ENCODE measurements around the gene GALC. TPM values are rescaled to one million over a fixed set of nuclear protein-coding genes. Genes with fewer than 3 reads are reported as not detected.

GALC gene
- total RNA-seq, 2 donors from 2014 or later = 20.8 to 21.8 TPM

- peaks cover 0 to 13% of the 10 kb centered on the region in 2 donors for H3K4me1 ChIP-seq
- TF ChIP-seq CTCF (IDR thresholded peaks at IDR 0.05) = no peak
- H3K36me3 ChIP-seq = no peaks in the 10 kb centered on the region
- no peaks in the 10 kb centered on the region for H3K27me3 ChIP-seq
- DNase-seq (ENCODE audit: low spot score) = no peak
- no peak overlapping the region for H3K4me3 ChIP-seq
- H3K9me3 ChIP-seq = no peaks in the 10 kb centered on the region
- H3K27ac ChIP-seq = no peak overlapping the region
Measured at GRCh38 chr14:87999277-87999676, 6.3 kb upstream of the GALC start.

GRCh38 chr14:87998482-87998881, 5.5 kb upstream of the GALC start:
- no peak overlapping the region for H3K4me3 ChIP-seq
- no peaks in the 10 kb centered on the region for H3K36me3 ChIP-seq
- H3K4me1 ChIP-seq = peaks cover 0 to 16% of the 10 kb centered on the region in 2 donors
- no peak for DNase-seq (ENCODE audit: low spot score)
- H3K27ac ChIP-seq = no peak overlapping the region
- TF ChIP-seq CTCF (IDR thresholded peaks at IDR 0.05) = no peak
- no peaks in the 10 kb centered on the region for H3K27me3 ChIP-seq
- no peaks in the 10 kb centered on the region for H3K9me3 ChIP-seq

- no peaks in the 10 kb centered on the region for H3K27me3 ChIP-seq
- H3K27ac ChIP-seq = peak overlapping the region in 1 of 2 donors; percentile 29
- no peaks in the 10 kb centered on the region for H3K36me3 ChIP-seq
- H3K9me3 ChIP-seq = no peaks in the 10 kb centered on the region
- peaks cover 0 to 26% of the 10 kb centered on the region in 2 donors for H3K4me1 ChIP-seq
- no peak for DNase-seq (ENCODE audit: low spot score)
- H3K4me3 ChIP-seq = no peak overlapping the region
- no peak for TF ChIP-seq CTCF (IDR thresholded peaks at IDR 0.05)
Measured at GRCh38 chr14:87996291-87996592, 3.3 kb upstream of the GALC start.

GRCh38 chr14:87995500-87996290, 2.7 kb upstream of the GALC start:
- no peak for DNase-seq (ENCODE audit: low spot score)
- Histone ChIP-seq H3K36me3 (no peaks in the 10 kb centered on the region), H3K9me3 (no peaks in the 10 kb centered on the region), H3K4me1 (peaks cover 0 to 32% of the 10 kb centered on the region in 2 donors), H3K27me3 (no peaks in the 10 kb centered on the region), H3K4me3 (no peak overlapping the region), H3K27ac (peak overlapping the region; percentile 14 to 29)
- TF ChIP-seq CTCF (IDR thresholded peaks at IDR 0.05) = no peak

- Histone ChIP-seq H3K4me1 (peaks cover 0 to 33% of the 10 kb centered on the region in 2 donors), H3K27me3 (no peaks in the 10 kb centered on the region), H3K27ac (no peak overlapping the region), H3K4me3 (no peak overlapping the region), H3K9me3 (no peaks in the 10 kb centered on the region), H3K36me3 (no peaks in the 10 kb centered on the region)
- no peak for DNase-seq (ENCODE audit: low spot score)
- TF ChIP-seq CTCF (IDR thresholded peaks at IDR 0.05) = no peak
Measured at GRCh38 chr14:87994974-87995373, 2.0 kb upstream of the GALC start.

GRCh38 chr14:87992346-87992717, 650 bp downstream of the GALC start:
- H3K36me3 ChIP-seq = no peaks in the 10 kb centered on the region
- H3K4me1 ChIP-seq = peaks cover 0 to 33% of the 10 kb centered on the region in 2 donors
- H3K27ac ChIP-seq = peak overlapping the region; percentile 96 to 97
- H3K4me3 ChIP-seq = peak overlapping the region; percentile 69 to 89
- no peak for TF ChIP-seq CTCF (IDR thresholded peaks at IDR 0.05)
- no peak for DNase-seq (ENCODE audit: low spot score)
- H3K27me3 ChIP-seq = no peaks in the 10 kb centered on the region
- no peaks in the 10 kb centered on the region for H3K9me3 ChIP-seq

Measured in right atrium auricular region (tissue), 2 donors.